Endothelial cell of umbilical vein (primary cell): ENCODE results near the gene TRRAP. TPM values are rescaled to one million over a fixed set of nuclear protein-coding genes. Genes with fewer than 3 reads are reported as not detected.

Source experiments
- BruUV-seq: library from RNA; stranded (reverse); fragments of 400-500 nt; replicated peaks from 2 replicates; lab custom pipeline; 2021; lab: Mats Ljungman, UMichigan
- CTCF ChIA-PET: fragments of 300-600, 350-600 bp; sonication (Branson Sonifier 250); formaldehyde crosslinking; loops from one replicate; lab custom pipeline; 2021; ENCODE audit warnings: antibody characterized with exemption, inconsistent platforms; lab: Charles Lee
- POLR2A ChIA-PET: fragments of 300-600, 350-600 bp; sonication (Branson Sonifier 250); formaldehyde crosslinking; loops from one replicate; lab custom pipeline; 2021; ENCODE audit warnings: antibody characterized with exemption, inconsistent platforms; lab: Charles Lee
- DNase-seq: peaks from one replicate; pipeline ENCODE4 v3.0.0-alpha.2; 2011; ENCODE audit warnings: low read depth, low spot score
- FAIRE-seq: peaks from 2 replicates; lab custom pipeline; 2011; peaks lifted over from hg19 to GRCh38; lab: Jason Lieb, UNC
- H2AFZ ChIP-seq: 2 replicates; pipeline ENCODE4 v1.6.0; 2012; ENCODE audit warnings: low read depth, low read length, control low read depth, inconsistent platforms
- H3K27ac ChIP-seq: 2 replicates; pipeline ENCODE4 v1.5.1; 2011; ENCODE audit warnings: low read depth, mild to moderate bottlenecking, control low read depth, low read length, moderate library complexity; ENCODE audit not compliant: insufficient read depth
- H3K27me3 ChIP-seq, 2 experiments: 2 replicates each; pipeline versions ENCODE4 v1.6.0 to v1.6.1; 2011; ENCODE audit warnings: low read length in 2 of 2, mixed read lengths in 1 of 2; ENCODE audit not compliant: control insufficient read depth in 2 of 2, insufficient read depth in 2 of 2
- H3K36me3 ChIP-seq, 2 experiments: 2 replicates in 1 of 2; 3 replicates in 1 of 2; pipeline ENCODE4 v1.5.1; 2011; ENCODE audit warnings: low read length in 2 of 2, mild to moderate bottlenecking in 1 of 2, moderate library complexity in 1 of 2; ENCODE audit not compliant: control insufficient read depth in 2 of 2, insufficient read depth in 2 of 2; ENCODE audit errors: extremely low read depth in 1 of 2
- H3K4me1 ChIP-seq: 3 replicates; pipeline ENCODE4 v1.5.1; 2011; ENCODE audit warnings: mild to moderate bottlenecking, low read length; ENCODE audit not compliant: control insufficient read depth, insufficient read depth; ENCODE audit errors: extremely low read depth
- H3K4me2 ChIP-seq: 2 replicates; pipeline ENCODE4 v1.6.1; 2011; ENCODE audit warnings: low read length, control low read depth, mixed read lengths; ENCODE audit not compliant: insufficient read depth
- H3K4me3 ChIP-seq, 3 experiments: fragments of 200-600 bp in 1 of 3; sonication (generic), shearing (Covaris generic) in 1 of 3; replicated peaks in 1 of 3; 2 replicates each; pipeline ENCODE4 v1.5.1; 2011 to 2016; ENCODE audit warnings: control low read depth in 3 of 3, low read length in 3 of 3, mild to moderate bottlenecking in 2 of 3, inconsistent platforms in 1 of 3, low read depth in 1 of 3, moderate library complexity in 1 of 3; ENCODE audit not compliant: insufficient read depth in 1 of 3
- H3K79me2 ChIP-seq: 2 replicates; pipeline ENCODE4 v1.6.0; 2012; ENCODE audit warnings: low read length, inconsistent platforms; ENCODE audit not compliant: control insufficient read depth, insufficient read depth
- H3K9ac ChIP-seq: replicated peaks from 2 replicates; pipeline ENCODE3; 2011; ENCODE audit warnings: low read length, control low read depth; ENCODE audit not compliant: insufficient read depth; ENCODE audit errors: extremely low read depth
- H3K9me1 ChIP-seq: replicated peaks from 3 replicates; pipeline ENCODE4 v1.6.0; 2011; ENCODE audit warnings: mild to moderate bottlenecking, low read length; ENCODE audit not compliant: control insufficient read depth, insufficient read depth; ENCODE audit errors: extremely low read depth
- H3K9me3 ChIP-seq: replicated peaks from 2 replicates; pipeline ENCODE4 v1.5.1; 2012; ENCODE audit warnings: low read length, inconsistent platforms; ENCODE audit not compliant: control insufficient read depth, insufficient read depth
- H4K20me1 ChIP-seq: replicated peaks from 2 replicates; pipeline ENCODE3; 2011; ENCODE audit warnings: mild to moderate bottlenecking, low read length; ENCODE audit not compliant: control insufficient read depth, insufficient read depth; ENCODE audit errors: extremely low read depth
- CTCF ChIP-seq, 2 donors: IDR thresholded peaks; 1 replicate in 1 of 2; 2 replicates in 1 of 2; pipeline ENCODE4 v1.5.1; 2011; ENCODE audit warnings: low read length in 2 of 2, mild to moderate bottlenecking in 2 of 2, moderate library complexity in 2 of 2, control low read depth in 1 of 2, inconsistent platforms in 1 of 2, low read depth in 1 of 2; ENCODE audit not compliant: insufficient read depth in 1 of 2; ENCODE audit errors: extremely low read depth in 1 of 2
- EZH2 ChIP-seq: IDR thresholded peaks from 2 replicates; pipeline ENCODE4 v1.6.1; 2012; ENCODE audit warnings: borderline replicate concordance, low read depth, mild to moderate bottlenecking, moderate library complexity, low read length, inconsistent platforms; ENCODE audit not compliant: severe bottlenecking
- FOS ChIP-seq: IDR thresholded peaks from 2 replicates; pipeline ENCODE4 v1.6.1; 2011; ENCODE audit warnings: mild to moderate bottlenecking, low read length, moderate library complexity, borderline replicate concordance; ENCODE audit not compliant: insufficient read depth
- GATA2 ChIP-seq: IDR thresholded peaks from 2 replicates; pipeline ENCODE4 v1.7.0; 2011; ENCODE audit warnings: low read depth, mild to moderate bottlenecking, moderate library complexity, mixed read lengths, low read length; ENCODE audit not compliant: insufficient read length, insufficient read depth
- JUN ChIP-seq: IDR thresholded peaks from 2 replicates; pipeline ENCODE4 v1.6.1; 2011; ENCODE audit warnings: borderline replicate concordance, low read depth; ENCODE audit not compliant: insufficient read length, insufficient read depth
- MAX ChIP-seq: IDR thresholded peaks from 2 replicates; pipeline ENCODE4 v1.6.1; 2011; ENCODE audit not compliant: insufficient read depth, insufficient read length
- MYC ChIP-seq: IDR thresholded peaks from one replicate; pipeline ENCODE4 v1.6.1; 2011; ENCODE audit warnings: mild to moderate bottlenecking, low read depth, low read length
- POLR2A ChIP-seq: IDR thresholded peaks from 2 replicates; pipeline ENCODE4 v1.6.1; 2012; ENCODE audit warnings: low read depth, mild to moderate bottlenecking, control low read depth, low read length
- POLR2AphosphoS5 ChIP-seq: IDR thresholded peaks from 2 replicates; pipeline ENCODE4 v1.6.1; 2012; ENCODE audit warnings: low read depth, mild to moderate bottlenecking, control low read depth, low read length, moderate library complexity; ENCODE audit not compliant: insufficient read depth
- dilution Hi-C: fragments of 300-500 bp; cut with MboI; formaldehyde crosslinking; loops from one replicate; pipeline ENCODE4 v1.15.0; 2019; ENCODE audit warnings: low sequenced_read_pairs; ENCODE audit not compliant: extremely low pct_ligation_motif_present
- intact Hi-C: fragments of 100-400 bp; cut with micrococcal nuclease; formaldehyde crosslinking; loops from one replicate; pipeline ENCODE4 v1.10.0; 2022
- polyA plus RNA-seq, 4 experiments: library from polyadenylated mRNA; depleted of rRNA in 3 of 4; stranded (reverse) in 3 of 4; unstranded in 1 of 4; fragments of >200 nt; gene quantifications; 2 replicates each; pipeline versions ENCODE4 v1.2.1 to v1.2.3, GENCODE V29; 2011 to 2012; ENCODE audit warnings: missing spikeins in 1 of 4
- total RNA-seq: library from RNA; stranded (reverse); gene quantifications from 2 replicates; pipeline ENCODE4 v1.2.3, GENCODE V29; 2021

TRRAP gene
- total and polyA plus RNA-seq, 2 donors (not counting 3 experiments of a cell fraction or from before 2014, with no cell fraction given), result 21.8 to 45.8 TPM

- no peak overlapping the region for H3K4me2 ChIP-seq
- H3K4me3 ChIP-seq, result no peak overlapping the region
- FAIRE-seq (no peak), DNase-seq (no peak)
- no peak overlapping the region for H2AFZ ChIP-seq
- peaks cover 40 to 41% of the 10 kb centered on the region in 2 experiments for H3K36me3 ChIP-seq
- H3K27me3 ChIP-seq, result no peaks in the 10 kb centered on the region
- ChIA-PET CTCF (no interaction called here), POLR2A (no interaction called here)
- no peaks in the 10 kb centered on the region for H3K4me1 ChIP-seq
- dilution Hi-C loops (no loop called here), intact Hi-C loops (no loop called here)
- no peak overlapping the region for H3K27ac ChIP-seq
- no peaks in the 10 kb centered on the region for H3K9me3 ChIP-seq
- no peaks in the 10 kb centered on the region for H3K9me1 ChIP-seq
- no peaks in the 10 kb centered on the region for H3K79me2 ChIP-seq
- no TSS peak for BruUV-seq
- H4K20me1 ChIP-seq, result no peaks in the 10 kb centered on the region
- TF ChIP-seq MYC (no peak), FOS (no peak), JUN (no peak)
- H3K9ac ChIP-seq, result no peak overlapping the region
Measured at GRCh38 chr7:98981701-98982100, 103.4 kb downstream of the TRRAP start.

- CTCF ChIA-PET, result no interaction called here
- no peak overlapping the region for H3K4me2 ChIP-seq
- intact Hi-C loops, result no loop called here
- dilution Hi-C loops, result no loop called here
- no peak overlapping the region for H3K9ac ChIP-seq
- H4K20me1 ChIP-seq, result no peaks in the 10 kb centered on the region
- DNase-seq, result no peak
- H3K79me2 ChIP-seq, result no peaks in the 10 kb centered on the region
- no peaks in the 10 kb centered on the region for H3K9me3 ChIP-seq
- no peak overlapping the region for H2AFZ ChIP-seq
- FAIRE-seq, result no peak
- BruUV-seq, result no TSS peak
- H3K27ac ChIP-seq, result no peak overlapping the region
- H3K9me1 ChIP-seq, result no peaks in the 10 kb centered on the region
- H3K27me3 ChIP-seq, result no peaks in the 10 kb centered on the region
- no peaks in the 10 kb centered on the region for H3K4me1 ChIP-seq
- H3K36me3 ChIP-seq, result peaks cover 34 to 43% of the 10 kb centered on the region in 2 experiments
- no peak overlapping the region for H3K4me3 ChIP-seq
- no peak for TF ChIP-seq MYC
- no peak for TF ChIP-seq POLR2AphosphoS5
- TF ChIP-seq CTCF (IDR thresholded peaks at IDR 0.05; ENCODE audit: extremely low read depth in 1 of 2, insufficient read depth in 1 of 2, low read depth in 1 of 2, low read length in 2 of 2), result no peak
- TF ChIP-seq MAX, result no peak
- TF ChIP-seq JUN, result no peak
- no peak for TF ChIP-seq GATA2
- no peak for TF ChIP-seq POLR2A
- no peak for TF ChIP-seq EZH2
- TF ChIP-seq FOS, result no peak
- POLR2A ChIA-PET, result no interaction called here
Measured at GRCh38 chr7:98982686-98983085, 104.4 kb downstream of the TRRAP start.
